GM12872 (cell line): Measurements from ENCODE around the gene CDV3.

Experiments
- CTCF ChIP-seq: IDR thresholded peaks from 3 replicates; pipeline ENCODE4 v1.5.1; 2011; ENCODE audit warnings: low read depth, mild to moderate bottlenecking, low read length, moderate library complexity; ENCODE audit not compliant: insufficient read depth

CDV3 gene

GRCh38 chr3:133573629-133574194, at the start of gene CDV3:
Gene CDV3 (plus strand): TSS chr3:133573686. CDS start chr3:133574045, 359 bp downstream.
- TF ChIP-seq CTCF, result no peak

- no peak for TF ChIP-seq CTCF
Measured at GRCh38 chr3:133525435-133525834, 48.1 kb upstream of the CDV3 start.

GRCh38 chr3:133527081-133527715, 46.3 kb upstream of the CDV3 start:
- no peak for TF ChIP-seq CTCF

GRCh38 chr3:133529809-133530208, 43.7 kb upstream of the CDV3 start:
- no peak for TF ChIP-seq CTCF

- TF ChIP-seq CTCF, result no peak
Measured at GRCh38 chr3:133531981-133532380, 41.5 kb upstream of the CDV3 start.

GRCh38 chr3:133532951-133533350, 40.5 kb upstream of the CDV3 start:
- no peak for TF ChIP-seq CTCF

GRCh38 chr3:133535971-133536881, 37.3 kb upstream of the CDV3 start:
- no peak for TF ChIP-seq CTCF
